Large intestine (tissue), 3 donors: Measurements from ENCODE around the gene SCAF4. TPM values are rescaled to one million over a fixed set of nuclear protein-coding genes. Genes with fewer than 3 reads are reported as not detected.

Experiments
- DNase-seq, 2 donors: peaks; one replicate each; pipeline versions ENCODE4 v3.0.0 to v3.0.0-alpha.2; 2013
- H3K27ac ChIP-seq: one replicate; pipeline ENCODE4 v1.5.1; 2013; ENCODE audit warnings: low read length
- H3K27me3 ChIP-seq: 2 replicates; pipeline ENCODE4 v1.6.1; 2013; ENCODE audit warnings: low read length; ENCODE audit not compliant: control insufficient read depth, insufficient read depth
- H3K36me3 ChIP-seq: 2 replicates; pipeline ENCODE4 v1.6.1; 2013; ENCODE audit warnings: low read length; ENCODE audit not compliant: control insufficient read depth, insufficient read depth
- H3K4me1 ChIP-seq: one replicate; pipeline ENCODE4 v1.6.1; 2013; ENCODE audit warnings: low read length; ENCODE audit not compliant: control insufficient read depth, insufficient read depth
- H3K4me3 ChIP-seq: one replicate; pipeline ENCODE4 v1.5.1; 2013; ENCODE audit warnings: low read length
- H3K9me3 ChIP-seq: one replicate; pipeline ENCODE4 v1.6.1; 2013; ENCODE audit warnings: mild to moderate bottlenecking, low read depth, low read length, moderate library complexity; ENCODE audit not compliant: control insufficient read depth
- WGBS: methylation state at CpG from one replicate; pipeline ENCODE4 v1.1.5; 2013; ENCODE audit warnings: low lambda C conversion rate; ENCODE audit not compliant: insufficient coverage; 5-methylcytosine and 5-hydroxymethylcytosine counted together
- polyA plus RNA-seq: library from polyadenylated mRNA; unstranded; fragments of 120-200 nt; gene quantifications from one replicate; pipeline ENCODE4 v1.2.1, GENCODE V29; 2013

SCAF4 gene
- polyA plus RNA-seq, 1 donor: 45.5 TPM

DNA sequence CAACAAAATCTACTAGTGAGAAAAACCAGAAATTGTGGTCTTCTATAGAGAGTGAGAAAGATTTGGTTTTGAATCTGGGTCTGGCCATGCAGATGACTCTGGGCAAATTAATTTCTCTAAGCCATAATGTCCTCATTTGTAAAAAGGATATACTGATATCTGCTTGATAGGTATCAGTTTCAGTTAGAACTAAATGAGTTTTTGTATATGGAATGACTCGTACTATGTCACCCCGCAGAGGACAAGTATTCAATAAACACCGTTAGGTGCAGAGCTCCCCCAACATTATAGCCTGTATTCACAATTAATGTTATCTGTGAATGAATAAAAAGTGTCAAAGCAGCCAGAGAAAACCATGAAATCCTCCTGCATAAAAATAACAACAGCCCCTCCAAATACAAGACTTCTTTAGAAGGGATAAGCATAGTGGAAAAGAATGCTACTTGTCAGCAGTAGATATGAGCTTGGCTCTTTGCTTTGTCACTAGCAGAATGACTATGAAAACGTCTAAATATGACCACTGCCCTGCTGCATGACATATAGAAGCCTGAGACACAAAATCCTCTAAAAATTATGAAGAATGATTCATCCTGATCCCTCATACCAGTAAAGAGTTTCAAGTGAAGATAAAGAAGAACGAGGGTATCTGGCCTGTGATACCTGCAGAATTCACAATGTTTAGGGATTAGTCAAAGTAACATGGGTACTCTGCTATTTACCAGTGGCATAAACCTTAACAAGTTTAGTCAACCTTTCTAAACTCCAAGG lies 17.8 kb downstream of the SCAF4 start:
- Histone ChIP-seq H3K27ac (no peak overlapping the region), H3K4me3 (no peak overlapping the region), H3K9me3 (no peaks in the 10 kb centered on the region), H3K4me1 (no peaks in the 10 kb centered on the region), H3K27me3 (no peaks in the 10 kb centered on the region), H3K36me3 (no peaks in the 10 kb centered on the region)
- DNase-seq: no peak
- no CpG with 5 or more reads among the region's 5 CpGs for WGBS

DNA sequence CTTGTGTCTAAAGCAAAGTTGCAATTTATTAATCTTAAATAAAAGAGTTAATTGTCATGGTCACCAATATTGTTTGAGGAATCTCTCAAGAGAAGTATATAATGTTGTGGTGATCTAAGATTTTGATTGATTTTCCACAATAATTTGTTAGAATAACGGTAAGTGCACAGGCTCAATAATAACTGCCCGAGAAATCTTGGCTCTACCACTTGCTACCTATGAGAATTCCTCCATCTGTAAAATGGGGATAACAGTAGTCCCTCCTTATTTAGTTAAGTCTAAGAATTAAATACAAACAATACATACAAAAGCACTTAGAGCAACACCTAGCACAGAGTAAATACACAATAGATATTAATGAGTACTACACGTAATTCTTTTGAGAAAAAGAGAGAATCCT lies 18.8 kb downstream of the SCAF4 start:
- Histone ChIP-seq H3K9me3 (no peaks in the 10 kb centered on the region), H3K27ac (no peak overlapping the region), H3K4me1 (no peaks in the 10 kb centered on the region), H3K27me3 (no peaks in the 10 kb centered on the region), H3K36me3 (no peaks in the 10 kb centered on the region), H3K4me3 (no peak overlapping the region)
- WGBS: 80% methylated on average over 1 of the region's 3 CpGs
- DNase-seq: no peak

DNA sequence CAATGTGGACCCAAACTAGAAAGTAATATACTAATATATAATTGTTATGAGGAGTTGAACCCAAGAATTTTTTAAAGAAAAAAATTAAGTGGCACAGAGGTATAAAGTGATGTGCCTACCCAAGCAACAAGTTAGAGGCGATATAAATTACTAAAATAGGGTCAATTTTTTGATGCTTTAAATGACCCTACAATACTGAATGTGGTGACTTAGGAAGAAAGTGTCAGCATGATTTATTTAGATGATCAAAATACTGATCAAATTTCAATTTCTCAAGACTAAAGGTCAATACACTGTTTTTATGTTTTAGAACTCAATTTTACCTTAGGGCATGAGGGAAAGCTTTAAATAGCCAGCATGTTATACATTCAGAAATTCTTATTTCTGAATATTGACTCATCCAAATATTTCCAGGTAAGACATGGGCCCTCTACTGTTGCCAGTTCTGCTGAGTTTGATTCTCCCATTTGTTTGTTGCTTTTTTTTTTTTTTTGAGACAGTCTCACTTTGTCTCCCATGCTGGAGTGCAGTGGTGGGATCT lies 20.1 kb downstream of the SCAF4 start:
- H3K9me3 ChIP-seq: no peaks in the 10 kb centered on the region
- 100% methylated on average over 1 of the region's 1 CpG for WGBS
- no peaks in the 10 kb centered on the region for H3K36me3 ChIP-seq
- no peak overlapping the region for H3K4me3 ChIP-seq
- H3K27me3 ChIP-seq: no peaks in the 10 kb centered on the region
- no peaks in the 10 kb centered on the region for H3K4me1 ChIP-seq
- H3K27ac ChIP-seq: no peak overlapping the region
- no peak for DNase-seq

DNA sequence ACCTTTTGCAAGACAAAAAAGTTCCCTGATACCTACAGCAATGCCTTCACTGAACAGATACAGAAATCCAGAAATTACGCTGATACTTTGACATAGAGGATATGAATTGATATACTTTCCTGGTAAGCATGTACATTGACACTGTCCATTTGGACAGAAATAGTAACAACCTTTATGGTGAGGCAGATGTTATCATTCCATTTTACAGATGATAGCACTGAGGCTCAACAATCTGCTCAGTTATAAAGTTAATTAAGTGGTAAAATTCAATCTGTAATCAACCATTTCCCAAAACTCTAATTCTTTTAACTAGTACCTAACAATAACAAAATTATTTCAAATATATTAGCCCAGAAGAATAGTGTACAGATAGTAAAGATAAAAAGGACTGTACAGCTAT lies 20.6 kb downstream of the SCAF4 start:
- WGBS: no CpG with 5 or more reads among the region's 1 CpG
- no peak for DNase-seq
- no peaks in the 10 kb centered on the region for H3K4me1 ChIP-seq
- H3K27me3 ChIP-seq: no peaks in the 10 kb centered on the region
- H3K36me3 ChIP-seq: no peaks in the 10 kb centered on the region
- no peaks in the 10 kb centered on the region for H3K9me3 ChIP-seq
- H3K4me3 ChIP-seq: no peak overlapping the region
- H3K27ac ChIP-seq: no peak overlapping the region

DNA sequence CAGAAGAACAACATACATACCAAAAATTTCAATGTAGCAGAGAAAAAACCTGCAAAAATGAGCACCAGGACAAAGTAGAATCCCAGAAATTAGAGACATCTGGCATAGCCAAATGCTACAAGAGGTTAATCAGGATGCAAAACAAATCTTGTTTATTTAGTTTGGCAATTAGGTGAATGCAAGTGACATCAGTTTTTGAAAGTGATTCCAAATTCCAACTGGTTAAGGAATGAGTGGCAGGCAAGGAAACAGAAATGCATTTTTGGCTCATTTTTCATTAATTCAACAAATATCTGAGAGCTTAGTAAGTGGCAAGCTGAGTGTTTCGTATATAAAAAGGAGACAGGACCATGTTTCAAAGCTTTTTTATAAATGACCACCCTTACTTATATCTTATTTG lies 21.3 kb downstream of the SCAF4 start:
- Histone ChIP-seq H3K4me3 (no peak overlapping the region), H3K27ac (no peak overlapping the region), H3K36me3 (no peaks in the 10 kb centered on the region), H3K4me1 (no peaks in the 10 kb centered on the region), H3K9me3 (no peaks in the 10 kb centered on the region), H3K27me3 (no peaks in the 10 kb centered on the region)
- 63% methylated on average over 1 of the region's 1 CpG for WGBS
- no peak for DNase-seq

DNA sequence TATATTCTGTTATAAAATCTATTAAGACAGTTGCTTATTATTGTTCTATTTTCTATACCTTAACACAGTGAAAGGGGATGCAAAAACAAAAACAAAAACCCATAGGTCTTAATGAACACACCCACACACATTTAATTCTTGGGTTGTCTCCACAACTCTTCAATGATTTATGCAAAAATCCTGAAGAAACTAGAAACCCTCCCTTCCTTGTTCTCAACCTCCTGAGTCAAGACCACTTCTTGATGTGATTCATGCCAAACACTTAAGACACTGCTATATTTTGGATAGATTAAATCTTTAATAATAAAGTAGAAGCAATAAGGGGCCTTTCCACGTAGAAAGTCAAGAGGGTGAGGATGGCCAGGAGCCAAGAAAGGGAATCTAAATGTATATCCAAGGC lies 23.4 kb downstream of the SCAF4 start:
- Histone ChIP-seq H3K4me1 (no peaks in the 10 kb centered on the region), H3K4me3 (no peak overlapping the region), H3K27ac (no peak overlapping the region), H3K36me3 (peaks cover 3% of the 10 kb centered on the region), H3K27me3 (no peaks in the 10 kb centered on the region), H3K9me3 (no peaks in the 10 kb centered on the region)
- DNase-seq: no peak
- 60% methylated on average over 1 of the region's 1 CpG for WGBS

DNA sequence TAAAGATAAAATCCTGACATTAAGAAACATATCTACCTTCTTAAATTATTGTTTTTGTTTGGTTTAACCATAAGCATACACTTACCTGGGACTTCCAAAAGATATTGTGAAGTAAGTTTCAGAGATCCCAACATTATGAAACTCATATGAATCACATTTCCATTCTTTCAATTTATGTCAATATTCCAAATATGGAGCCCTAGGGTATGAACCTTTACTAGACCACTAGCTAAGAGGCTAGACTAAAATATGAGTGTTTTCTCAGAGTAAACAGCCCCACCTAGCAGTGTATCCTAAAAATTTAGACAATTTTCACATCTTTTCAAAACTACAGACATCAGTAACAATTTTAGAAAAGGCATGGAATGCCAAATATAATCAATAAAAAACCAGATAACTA lies 24.4 kb downstream of the SCAF4 start:
- Histone ChIP-seq H3K4me1 (no peaks in the 10 kb centered on the region), H3K4me3 (no peak overlapping the region)
- no peak for DNase-seq

DNA sequence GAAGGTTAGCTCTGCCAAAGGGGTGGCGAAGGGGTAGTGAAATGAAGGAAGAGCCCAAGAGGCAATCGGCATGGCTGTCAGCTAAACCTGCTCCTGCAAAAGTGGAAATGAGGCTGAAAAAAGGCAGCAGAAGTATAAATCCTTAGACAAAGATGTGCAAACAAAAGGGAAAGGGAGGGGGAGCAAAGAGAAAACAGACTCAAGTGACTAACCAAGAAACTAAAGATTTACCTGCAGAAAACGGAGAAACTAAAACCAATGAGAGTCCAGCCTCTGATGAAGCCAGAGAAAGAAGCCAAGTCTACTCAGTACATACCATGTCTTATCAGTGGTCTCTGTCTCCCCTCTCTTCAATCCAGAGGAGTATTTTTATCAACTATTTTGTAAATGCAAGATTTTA lies 25.4 kb downstream of the SCAF4 start:
- 78% methylated on average over 2 of the region's 3 CpGs for WGBS
- Histone ChIP-seq H3K27me3 (no peaks in the 10 kb centered on the region), H3K36me3 (peaks cover 11% of the 10 kb centered on the region), H3K27ac (no peak overlapping the region), H3K4me3 (no peak overlapping the region), H3K9me3 (no peaks in the 10 kb centered on the region), H3K4me1 (no peaks in the 10 kb centered on the region)
- no peak for DNase-seq

More for the DNA sequence above, 24.4 kb downstream of the SCAF4 start:
- Histone ChIP-seq H3K36me3 (peaks cover 6% of the 10 kb centered on the region), H3K9me3 (no peaks in the 10 kb centered on the region), H3K27me3 (no peaks in the 10 kb centered on the region), H3K27ac (no peak overlapping the region)

DNA sequence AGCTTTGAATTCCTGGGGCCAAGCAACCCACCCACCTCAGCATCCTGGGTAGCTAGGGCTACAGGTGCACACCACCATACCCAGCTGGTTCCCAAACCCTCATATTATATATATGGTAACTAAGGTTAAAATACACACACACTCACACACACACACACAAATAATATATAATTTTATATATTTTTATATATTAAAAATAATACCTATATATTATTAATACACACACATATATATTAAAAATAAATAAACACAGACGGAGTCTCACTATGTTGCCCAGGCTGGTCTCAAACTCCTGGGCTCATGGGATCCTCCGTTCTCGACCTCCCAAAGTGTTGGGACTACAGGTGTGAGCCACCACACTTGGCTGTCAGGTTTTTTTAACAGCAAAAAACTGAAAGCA lies 31.9 kb downstream of the SCAF4 start:
- no peak overlapping the region for H3K27ac ChIP-seq
- DNase-seq: no peak
- H3K9me3 ChIP-seq: no peaks in the 10 kb centered on the region
- peaks cover 51% of the 10 kb centered on the region for H3K36me3 ChIP-seq
- no CpG with 5 or more reads among the region's 3 CpGs for WGBS
- H3K4me3 ChIP-seq: no peak overlapping the region
- no peaks in the 10 kb centered on the region for H3K4me1 ChIP-seq
- H3K27me3 ChIP-seq: no peaks in the 10 kb centered on the region

DNA sequence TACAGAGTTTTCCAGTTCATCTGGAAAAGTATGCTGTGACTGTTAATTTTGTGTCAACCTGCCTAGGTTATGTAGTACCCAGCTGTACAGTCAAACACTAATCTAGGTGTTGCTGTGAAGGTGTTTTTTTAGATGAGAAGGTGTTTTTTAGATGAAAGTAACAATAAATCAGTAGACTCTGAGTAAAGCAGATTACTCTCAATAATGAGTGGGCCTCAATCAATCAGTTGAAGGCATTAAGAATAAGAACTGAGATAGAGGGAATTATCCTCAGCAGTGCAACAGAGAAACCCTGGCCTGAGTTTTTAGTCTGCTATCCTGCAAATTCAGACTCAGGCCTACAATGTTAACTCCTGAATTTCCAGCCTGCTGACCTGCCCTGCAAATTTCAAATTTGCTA lies 33.5 kb downstream of the SCAF4 start:
- no peaks in the 10 kb centered on the region for H3K4me1 ChIP-seq
- no peaks in the 10 kb centered on the region for H3K9me3 ChIP-seq
- H3K27ac ChIP-seq: no peak overlapping the region
- H3K36me3 ChIP-seq: peaks cover 53% of the 10 kb centered on the region
- DNase-seq: no peak
- no peaks in the 10 kb centered on the region for H3K27me3 ChIP-seq
- no peak overlapping the region for H3K4me3 ChIP-seq

DNA sequence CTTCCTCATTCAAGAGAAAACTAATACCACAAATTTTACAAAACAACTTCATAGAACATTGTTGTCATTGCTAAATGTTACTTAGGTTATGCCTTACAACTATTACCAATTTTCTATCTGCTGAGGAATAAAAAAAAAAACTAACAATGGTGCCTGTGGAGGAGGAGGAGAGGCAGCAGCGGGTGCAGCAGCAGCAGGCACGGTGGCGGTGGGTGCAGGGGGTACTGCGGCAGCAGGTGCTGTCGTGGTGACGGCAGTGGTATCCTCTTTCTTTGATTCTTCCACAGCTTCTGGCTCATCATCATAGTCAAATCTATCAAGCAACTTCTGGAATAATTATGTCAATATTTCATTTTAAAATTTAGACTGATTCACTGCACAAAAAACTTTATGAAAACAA lies 35.5 kb downstream of the SCAF4 start:
- Histone ChIP-seq H3K4me1 (no peaks in the 10 kb centered on the region), H3K27me3 (no peaks in the 10 kb centered on the region), H3K9me3 (no peaks in the 10 kb centered on the region), H3K27ac (no peak overlapping the region), H3K4me3 (no peak overlapping the region), H3K36me3 (peaks cover 59% of the 10 kb centered on the region)
- WGBS: no CpG with 5 or more reads among the region's 6 CpGs
- no peak for DNase-seq
